ENCODE results near the gene AGAP2.
"Not testable (repeated sequence)": the region's sequence is repeated elsewhere in the genome, so short reads cannot be mapped to it uniquely, and the experiment has no call there.

Gene AGAP2
- 121 reads per million, percentile 86 among the genes with 10 or more reads in this experiment for total RNA-seq

DNA sequence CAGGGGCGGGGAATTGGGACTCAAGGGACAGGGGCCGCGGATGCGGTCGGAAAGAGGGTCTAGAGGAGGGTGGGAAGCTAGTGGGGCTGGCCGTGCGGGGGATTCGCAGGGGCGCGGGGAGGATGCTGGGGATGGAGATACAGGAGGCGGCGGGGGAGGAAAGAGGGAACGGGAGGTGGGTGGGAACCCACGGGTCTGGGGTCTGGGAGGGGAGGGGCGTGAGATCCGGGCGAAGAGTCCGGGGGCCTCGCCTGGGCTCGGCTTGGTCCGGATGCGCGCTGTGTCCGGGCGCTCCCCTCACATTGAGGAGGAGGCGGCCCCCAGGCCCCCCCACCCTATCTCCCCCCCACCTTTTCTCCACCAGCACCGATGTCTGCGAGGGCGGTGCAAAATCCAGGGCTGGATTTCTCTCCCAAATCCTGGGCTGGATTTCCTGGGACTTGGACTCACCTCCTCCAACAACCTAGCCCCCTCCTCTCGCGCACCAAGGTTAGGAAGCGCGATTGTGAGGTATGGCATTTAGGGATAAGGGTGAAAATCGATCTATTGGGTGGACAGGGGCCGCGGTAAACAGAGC, at the start of gene AGAP2:
Gene AGAP2 (minus strand): TSS at position 82 of the 577 bp plus-strand sequence. CDS start 496 bp downstream, outside the sequence.
- DNase-seq, result no peak

DNA sequence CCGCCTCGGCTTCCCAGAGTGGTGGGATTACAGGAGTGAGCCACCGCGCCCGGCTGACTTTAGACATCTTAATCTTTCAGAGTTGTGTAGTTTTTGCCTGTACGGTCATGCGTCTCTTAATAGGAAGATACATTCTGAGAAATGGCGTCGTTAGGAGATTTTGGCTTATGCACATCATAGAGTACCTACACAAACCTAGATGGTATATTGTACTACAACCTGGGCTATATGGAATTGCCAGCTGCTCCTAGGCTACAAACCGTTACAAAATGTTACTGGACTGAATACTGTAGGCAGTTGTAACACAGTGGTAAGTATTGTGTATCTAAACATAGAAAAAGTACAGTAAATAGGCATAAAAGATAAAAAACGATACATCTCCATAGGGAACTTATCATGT, 45.3 kb upstream of the AGAP2 start:
- DNase-seq, result no peak

DNA sequence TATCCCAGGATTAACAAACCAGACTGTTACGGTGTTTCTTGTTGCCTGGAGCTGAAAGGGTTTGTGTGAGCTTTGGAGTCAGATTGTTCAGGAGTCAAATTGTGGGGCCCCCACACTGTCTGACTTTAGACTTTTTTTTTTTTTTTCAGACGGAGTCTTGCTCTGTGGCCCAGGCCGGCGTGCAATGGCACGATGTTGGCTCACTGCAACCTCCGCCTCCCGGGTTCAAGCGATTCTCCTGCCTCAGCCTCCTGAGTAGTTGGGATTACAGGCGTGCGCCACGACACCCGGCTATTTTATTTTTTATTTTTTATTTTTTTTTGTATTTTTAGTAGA, 44.9 kb upstream of the AGAP2 start:
- no peak for DNase-seq

DNA sequence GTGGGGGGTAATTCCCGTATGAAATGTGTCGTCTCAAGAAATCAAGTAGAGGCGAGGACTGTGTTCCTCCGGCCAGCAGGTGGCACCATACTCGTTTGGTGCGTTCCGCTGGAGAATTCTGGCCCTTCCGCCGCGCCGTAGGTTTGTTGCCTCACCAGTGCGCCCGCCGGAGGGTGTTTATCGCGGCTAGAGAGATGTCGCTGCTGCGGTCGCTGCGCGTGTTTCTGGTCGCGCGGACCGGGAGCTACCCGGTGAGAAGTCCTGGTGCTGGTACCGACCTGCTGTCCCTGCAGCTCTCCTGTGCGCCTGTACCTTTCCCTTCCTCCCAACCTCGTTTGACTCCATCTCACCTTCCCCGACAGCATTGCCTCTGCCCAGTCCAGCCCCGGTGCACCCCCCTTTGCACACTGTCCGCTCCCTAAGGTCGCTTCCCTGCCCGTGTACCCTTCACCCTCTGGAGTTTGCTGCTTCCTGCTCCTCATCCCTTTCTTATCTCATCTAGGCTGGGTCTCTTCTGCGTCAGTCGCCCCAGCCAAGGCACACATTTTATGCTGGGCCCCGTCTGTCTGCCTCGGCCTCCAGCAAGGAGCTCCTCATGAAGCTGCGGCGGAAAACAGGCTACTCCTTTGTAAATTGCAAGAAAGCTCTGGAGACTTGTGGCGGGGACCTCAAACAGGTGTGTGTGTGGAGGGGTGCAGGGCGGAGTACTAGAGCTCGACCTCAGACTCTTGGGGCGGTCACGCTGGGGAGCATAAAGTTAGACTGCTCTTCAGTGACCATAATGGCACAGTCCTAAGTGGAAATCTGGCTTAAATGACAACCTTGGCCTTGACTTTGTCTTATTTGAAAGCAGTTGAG, 44.3 kb upstream of the AGAP2 start, which contains the start of gene TSFM:
Gene TSFM (plus strand): TSS at position 180 of the 858 bp plus-strand sequence. CDS start 15 bp downstream, at position 195.
- DNase-seq, result peak; percentile 99

DNA sequence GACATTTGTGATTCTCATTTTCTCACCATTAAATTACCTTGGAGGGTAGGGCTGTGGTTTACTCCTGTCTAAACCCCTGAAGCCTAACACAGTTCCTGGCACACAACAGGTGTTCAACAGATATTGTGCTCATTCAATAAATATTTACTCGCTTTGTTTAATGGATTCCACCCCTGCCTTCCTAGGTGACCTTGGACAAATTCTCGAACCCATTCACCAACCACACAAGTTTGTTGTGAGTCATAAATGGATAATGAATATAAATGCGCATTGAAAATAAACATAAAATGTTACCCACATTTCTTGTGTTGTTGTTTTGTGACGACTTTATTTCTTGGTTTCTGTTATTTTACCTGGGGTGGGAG, 43.7 kb upstream of the AGAP2 start:
- DNase-seq, result no peak

DNA sequence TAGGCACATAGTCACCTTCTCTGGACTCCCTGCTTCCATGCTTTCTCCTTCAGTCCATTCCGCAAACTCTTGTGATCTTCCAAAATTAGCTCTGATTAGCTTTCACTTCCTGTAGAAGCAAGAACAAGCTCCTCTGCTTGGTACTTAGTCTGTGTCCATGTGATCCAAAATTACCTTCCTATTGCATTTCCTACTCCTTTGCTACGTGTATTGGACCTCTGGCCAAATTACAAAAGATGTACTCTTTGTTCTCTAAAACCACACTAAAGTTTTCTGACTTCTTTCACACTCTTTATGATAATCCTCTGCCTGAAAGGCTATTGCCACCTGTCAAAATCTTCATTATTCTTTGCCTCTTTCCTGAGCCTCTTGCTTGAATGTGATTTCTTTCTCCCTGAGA, 43.3 kb upstream of the AGAP2 start:
- no peak for DNase-seq

DNA sequence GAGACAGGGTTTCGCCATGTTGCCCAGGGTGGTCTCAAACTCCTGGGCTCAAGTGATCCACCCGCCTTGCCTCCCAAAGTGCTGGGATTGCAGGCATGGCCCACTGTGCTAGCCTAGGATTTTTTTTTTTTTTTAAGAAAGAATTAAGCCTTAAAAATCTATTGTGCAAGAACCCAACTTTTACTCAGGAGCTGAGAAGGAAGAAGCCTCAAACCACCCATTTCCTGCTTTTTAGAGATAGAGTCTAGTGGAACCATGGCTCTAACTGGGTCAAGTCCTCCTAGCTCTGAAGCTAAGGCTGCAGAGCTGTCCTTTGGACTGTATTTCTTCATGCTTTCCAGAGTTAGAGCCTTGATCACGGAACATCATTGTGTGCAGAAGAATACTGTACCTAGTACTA, 42.7 kb upstream of the AGAP2 start:
- DNase-seq, result no peak

DNA sequence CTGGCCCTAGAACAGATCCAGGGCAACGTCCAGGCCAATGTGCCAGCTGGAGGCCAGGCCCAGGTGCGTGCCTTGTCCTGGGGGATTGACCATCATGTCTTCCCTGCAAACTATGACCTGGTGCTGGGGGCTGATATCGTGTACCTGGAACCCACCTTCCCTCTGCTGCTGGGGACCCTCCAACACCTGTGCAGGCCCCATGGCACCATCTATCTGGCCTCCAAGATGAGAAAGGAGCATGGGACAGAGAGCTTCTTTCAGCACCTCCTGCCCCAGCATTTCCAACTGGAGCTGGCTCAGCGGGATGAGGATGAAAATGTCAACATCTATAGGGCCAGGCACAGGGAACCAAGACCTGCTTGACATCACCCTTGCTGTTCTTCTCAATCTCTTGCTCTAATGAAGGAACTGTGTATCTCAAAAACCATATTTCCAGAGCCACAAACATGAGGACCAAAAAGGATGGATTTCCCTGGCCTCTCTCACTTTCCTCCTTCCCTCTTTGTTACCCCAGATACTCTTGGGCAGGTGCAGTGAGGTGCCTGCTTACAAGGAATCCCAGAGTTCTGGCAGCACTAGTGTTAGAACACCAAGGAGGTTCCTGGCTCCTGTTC, 41.8 kb upstream of the AGAP2 start:
- DNase-seq, result no peak

DNA sequence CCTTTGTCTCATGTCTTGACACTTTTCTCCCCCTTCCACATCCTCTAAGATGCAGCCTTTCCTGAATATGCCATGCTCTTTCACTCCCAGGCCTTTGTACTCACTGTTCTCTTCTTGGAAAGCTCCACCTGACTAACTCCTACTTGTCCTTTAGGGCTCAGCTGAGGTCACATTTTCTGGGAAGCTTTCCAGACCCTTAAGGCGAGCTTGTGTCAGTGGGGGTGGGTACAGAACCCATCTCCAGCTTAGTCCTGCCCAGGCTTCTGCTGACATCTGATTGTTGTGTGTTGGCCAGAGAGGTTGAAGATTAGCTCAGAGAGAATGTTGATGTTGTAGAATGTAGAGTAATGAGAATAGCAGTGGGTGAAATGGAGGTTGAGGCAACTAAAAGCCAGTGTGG, 41.2 kb upstream of the AGAP2 start:
- no peak for DNase-seq

DNA sequence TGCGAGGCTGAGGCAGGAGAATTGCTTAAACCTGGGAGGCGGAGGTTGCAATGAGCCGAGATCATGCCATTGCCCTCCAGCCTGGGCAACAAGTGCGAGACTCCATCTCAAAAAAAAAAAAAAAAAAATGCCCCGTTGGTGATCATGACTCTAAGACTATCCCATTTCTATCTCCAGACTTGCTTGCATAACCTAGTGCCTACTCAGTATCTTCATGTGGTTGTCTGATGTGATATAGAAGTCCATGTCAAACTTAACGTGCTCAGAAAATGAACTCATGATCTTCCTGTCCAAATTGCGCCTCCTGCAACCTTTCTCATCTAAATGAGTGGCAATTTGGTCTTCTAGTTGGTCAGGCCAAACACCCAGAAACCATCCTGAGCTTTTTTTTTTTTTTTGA, 39.4 kb upstream of the AGAP2 start:
- DNase-seq, result no peak

DNA sequence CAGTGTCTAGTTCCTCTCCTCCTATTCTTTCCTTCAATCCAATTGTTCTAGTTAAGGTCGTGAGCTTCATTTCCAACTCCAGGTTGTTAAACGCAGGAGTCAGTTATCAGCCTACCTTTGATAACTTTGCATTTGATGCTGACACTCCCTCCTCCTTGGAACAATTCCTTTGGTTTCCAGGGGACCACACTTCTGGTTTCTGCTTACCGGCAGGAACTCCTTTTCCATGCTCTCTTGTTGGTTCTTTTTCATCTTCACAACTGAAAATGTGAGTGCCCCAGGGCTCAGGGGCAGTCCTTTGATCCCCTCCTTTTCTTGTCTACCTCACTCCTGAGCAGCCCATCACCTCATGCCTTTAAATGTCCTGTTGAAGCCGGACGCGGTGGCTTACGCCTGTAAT, 38.8 kb upstream of the AGAP2 start:
- no peak for DNase-seq

DNA sequence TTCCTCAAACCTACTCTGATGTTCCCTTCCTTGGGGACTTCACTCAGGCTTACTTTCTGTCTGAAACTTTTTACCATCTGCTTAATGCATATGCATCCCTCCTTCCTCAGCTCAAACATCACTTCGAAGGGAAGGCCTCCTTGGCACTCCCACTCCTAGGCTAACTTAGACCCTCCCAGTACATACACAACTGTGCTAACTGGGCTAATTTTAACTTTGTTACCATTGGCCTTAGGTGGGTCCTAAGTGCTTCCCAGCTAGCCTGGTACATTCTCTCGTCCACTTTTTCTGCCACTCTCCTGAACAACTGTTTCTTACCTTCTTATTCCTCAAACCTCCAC, 37.7 kb upstream of the AGAP2 start:
- DNase-seq, result no peak

DNA sequence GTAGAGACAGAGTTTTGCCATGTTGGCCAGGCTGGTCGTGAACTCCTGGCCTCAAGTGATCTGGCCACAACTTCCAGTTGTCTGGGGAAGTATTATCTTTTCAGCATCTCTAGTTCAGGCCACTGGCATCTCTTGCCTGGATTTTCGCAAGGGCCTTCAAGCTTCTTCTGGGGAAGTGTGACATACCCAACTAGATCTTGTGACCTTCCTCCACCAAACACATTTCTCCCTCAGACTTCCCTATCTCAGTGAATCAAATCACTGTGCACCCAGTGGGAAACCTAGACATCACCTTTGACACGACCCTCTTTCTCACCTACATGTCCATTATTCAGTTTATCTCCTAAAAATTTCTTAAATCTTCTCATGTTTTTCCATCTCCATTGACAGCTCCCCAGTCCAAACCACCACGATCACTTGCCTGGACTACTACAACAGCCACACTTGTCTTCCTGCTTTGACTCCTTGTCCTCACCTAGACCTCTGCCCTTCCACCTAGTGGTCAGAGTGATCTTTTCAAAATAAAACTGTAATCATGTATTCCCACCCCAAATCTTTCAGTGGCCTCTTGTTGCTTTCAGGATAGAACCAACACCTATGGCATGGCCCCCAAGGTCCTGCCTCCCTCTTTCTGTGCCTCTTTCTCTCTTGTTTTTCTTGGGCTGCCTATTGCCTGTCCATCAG, 37.2 kb upstream of the AGAP2 start:
- DNase-seq, result no peak

DNA sequence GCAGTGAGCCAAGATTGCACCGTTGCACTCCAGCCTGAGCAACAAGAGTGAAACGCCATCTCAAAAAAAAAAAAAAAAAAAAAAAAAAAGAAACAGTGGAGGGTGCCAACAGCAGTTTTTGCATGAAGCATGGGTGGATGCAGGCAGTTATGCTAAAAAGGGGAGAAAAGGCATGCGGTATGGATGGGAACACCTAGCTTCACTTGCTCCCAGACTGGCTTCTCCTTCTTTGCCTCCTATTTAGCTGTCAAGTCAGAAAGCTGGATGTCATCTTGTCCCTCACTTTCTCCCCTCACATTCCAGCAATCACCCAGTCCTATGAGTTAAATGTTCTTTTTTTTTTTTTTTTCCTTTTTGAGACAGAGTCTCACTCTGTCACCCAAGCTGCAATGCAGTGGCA, 36.5 kb upstream of the AGAP2 start:
- DNase-seq, result no peak

DNA sequence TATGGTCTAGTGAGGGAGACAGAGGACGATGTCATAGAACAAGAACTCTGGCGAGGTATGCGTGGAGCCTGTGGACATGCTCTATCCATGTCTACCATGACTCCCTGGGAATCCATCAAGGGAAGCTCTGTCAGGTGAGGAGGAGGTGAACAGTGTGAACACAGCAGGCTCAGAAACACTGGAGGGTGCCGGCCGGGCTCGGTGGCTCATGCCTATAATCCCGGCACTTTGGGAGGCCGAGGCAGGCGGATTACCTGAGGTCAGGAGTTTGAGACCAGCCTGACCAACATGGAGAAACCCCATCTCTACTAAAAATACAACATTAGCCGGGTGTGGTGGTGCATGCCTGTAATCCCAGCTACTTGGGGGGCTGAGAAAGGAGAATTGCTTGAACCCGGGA, 36.1 kb upstream of the AGAP2 start:
- DNase-seq, result not testable (repeated sequence)

DNA sequence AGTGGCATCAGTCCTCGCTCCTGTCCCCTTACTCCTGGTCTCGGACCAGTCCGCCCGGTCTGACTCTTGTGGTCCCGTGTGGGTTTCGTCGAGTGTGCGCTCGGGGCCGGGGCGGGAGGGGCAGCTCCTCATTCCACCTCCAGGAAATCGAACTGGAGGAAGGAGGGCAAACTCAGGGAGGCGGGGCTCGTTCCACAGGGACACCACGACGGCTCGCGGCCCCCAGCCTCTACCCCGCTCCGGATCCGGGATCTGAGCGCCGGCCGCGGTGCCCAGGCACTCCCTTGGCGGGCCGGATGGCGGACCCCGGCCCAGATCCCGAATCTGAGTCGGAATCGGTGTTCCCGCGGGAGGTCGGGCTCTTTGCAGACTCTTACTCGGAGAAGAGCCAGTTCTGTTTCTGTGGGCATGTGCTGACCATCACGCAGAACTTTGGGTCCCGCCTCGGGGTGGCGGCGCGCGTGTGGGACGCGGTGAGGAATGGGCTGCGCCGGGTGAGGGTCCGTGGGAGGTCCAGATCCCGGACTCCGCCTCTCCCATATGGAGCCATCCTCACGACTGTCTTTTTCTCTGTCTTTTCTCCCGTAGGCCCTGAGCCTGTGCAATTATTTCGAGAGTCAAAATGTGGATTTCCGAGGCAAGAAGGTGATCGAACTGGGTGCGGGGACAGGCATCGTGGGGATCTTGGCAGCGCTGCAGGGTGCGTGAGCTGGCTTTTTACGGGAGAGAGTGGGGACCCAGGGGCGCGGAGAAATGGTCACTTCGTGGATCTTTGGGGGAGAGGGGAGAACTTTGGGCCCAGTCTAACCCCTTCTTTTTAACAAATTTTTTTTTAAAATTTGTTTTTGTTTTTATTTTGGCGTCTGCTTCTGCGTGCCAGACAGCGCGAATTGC, 34.1 kb upstream of the AGAP2 start, which contains the start of gene EEF1AKMT3:
Gene EEF1AKMT3 (plus strand): TSS at position 186 of the 894 bp plus-strand sequence. CDS start 111 bp downstream, at position 297.
- peak; percentile 22 for DNase-seq

DNA sequence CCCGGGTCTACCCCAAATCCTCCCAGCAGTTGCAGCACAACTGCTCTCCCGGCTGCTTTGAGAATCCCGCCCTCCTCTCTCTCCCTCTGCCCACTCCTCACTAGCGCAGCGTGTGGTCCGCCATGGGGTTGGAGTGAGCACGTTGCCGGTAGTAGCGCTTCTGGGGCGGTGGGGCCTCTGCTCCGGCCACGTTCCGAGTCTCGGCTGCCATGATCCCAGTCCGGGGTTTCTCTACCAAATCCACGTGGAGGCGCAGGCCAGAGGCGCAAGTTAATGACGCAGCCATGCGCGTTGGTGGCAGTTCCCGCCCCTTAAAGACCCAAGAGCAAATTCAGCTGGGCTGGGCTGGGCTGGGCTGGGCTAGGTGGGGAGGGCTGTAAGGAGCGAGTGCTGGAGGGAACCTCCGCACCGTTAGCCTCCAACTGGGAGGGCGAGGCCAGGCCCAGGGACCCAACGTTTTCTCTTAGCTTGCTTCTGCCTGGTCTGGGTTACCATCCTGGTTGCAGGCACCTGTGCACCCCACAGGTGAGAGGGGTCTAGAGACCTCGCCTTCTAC, 33.4 kb upstream of the AGAP2 start, which contains the start of gene METTL1:
Gene METTL1 (minus strand): TSS at position 233 of the 556 bp plus-strand sequence. CDS start 22 bp downstream, at position 211.
- DNase-seq, result peak; percentile 85

DNA sequence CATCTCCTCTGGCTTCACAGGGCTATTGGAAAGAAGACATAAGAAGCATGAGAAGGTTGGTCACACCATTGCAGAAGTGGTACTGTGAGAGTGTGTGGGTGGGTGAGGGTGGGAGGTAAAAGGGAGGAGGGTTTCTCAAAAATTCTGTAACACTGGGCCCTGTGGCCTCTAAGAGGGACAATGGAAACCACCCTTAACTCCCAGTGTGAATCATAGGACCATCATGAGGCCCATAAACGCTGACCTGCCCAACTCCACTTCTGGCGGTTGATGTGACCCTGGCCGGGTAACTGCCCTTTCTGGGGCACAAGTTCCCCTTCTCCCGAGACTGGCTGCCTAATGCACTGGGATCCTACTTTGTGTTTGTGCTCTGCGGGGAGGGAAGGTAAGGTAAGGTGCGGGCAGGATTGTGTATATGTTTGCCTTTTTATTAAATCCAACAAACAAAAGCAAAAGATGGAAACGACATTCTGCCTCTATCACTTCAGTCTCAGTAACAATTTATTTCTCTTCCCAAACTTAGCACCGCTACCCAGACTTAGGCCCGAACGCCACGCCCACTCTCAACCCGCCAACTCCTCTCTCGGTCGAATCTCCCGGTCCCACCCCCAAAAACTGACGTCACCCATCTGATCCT, 32.8 kb upstream of the AGAP2 start:
- peak; percentile 70 for DNase-seq

DNA sequence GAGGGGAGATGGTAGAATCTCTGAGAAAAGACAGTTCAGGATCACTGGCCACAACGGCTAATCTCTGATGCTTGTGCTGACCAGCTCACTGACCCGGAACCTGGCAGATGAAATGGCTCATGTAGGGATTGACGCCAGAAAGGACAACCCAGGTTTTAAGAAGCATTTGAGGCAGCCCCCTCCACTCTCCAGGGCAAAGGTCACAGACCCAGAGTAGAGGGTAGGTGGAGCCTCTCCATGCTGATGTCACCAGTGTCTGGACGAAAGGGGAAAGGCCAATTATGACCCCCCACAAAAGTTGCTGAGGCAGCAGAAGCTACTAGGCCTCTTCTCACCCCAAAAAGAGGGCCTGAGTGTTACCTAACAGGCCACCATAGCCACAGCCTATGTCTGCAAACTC, 32.2 kb upstream of the AGAP2 start:
- no peak for DNase-seq

DNA sequence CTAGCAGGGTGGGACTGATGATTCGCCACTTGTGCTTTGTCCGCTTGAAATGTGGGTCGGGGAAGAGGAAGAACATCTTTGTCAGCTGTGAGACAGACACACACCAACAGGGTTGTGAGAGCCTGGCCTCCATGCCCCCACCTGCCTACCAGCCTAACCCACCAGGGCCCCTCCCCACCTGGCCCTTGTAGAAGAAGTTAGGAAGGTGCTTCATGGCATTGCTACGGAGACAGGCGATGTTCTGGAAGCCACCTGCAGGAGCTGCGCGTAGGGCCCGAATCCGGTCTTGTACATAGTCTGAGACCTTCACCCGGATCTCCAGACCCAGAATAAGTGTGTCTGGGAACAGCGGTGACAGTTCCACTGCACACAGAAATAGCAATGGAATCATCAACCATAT, 31.1 kb upstream of the AGAP2 start:
- no peak for DNase-seq

DNA sequence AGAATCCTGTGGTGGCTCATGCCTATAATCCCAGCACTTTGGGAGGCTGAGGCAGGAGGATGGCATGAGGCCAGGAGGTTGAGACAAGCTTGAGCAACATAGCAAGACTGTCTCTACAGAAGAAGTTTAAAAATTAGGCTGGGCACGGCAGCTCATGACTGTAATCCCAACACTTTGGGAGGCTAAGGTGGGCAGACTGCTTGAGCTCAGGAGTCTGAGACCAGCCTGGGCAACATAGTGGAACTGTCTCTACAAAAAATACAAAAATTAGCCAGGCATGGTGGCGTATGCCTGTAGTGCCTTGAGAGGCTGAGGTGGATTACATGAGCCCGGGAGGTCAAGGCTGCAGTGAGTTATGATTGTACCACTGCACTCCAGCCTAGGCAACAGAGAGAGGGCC, 29.3 kb upstream of the AGAP2 start:
- DNase-seq, result no peak

All from effector CD4-positive, alpha-beta T cell (primary cell).